MM.1S (cell line): Measurements from ENCODE around the gene MSRB3.

ENCODE experiments used
- DNase-seq: peaks from one replicate; pipeline ENCODE4 v3.0.0-alpha.2; 2015
- H2AFZ ChIP-seq: fragments of 300-600 bp; sonication (generic); 2 replicates; pipeline ENCODE4 v1.6.0; 2016; ENCODE audit warnings: antibody characterized with exemption, low read length
- H3F3A ChIP-seq: fragments of 300-600 bp; sonication (generic); 2 replicates; pipeline ENCODE4 v1.6.1; 2016; ENCODE audit warnings: mild to moderate bottlenecking, antibody characterized with exemption, low read length, moderate library complexity, mixed read lengths; ENCODE audit not compliant: insufficient read depth
- H3K27ac ChIP-seq: fragments of 300-600 bp; sonication (generic); 2 replicates; pipeline ENCODE4 v1.5.1; 2016; ENCODE audit warnings: mild to moderate bottlenecking, low read length
- H3K27me3 ChIP-seq: fragments of 300-600 bp; sonication (generic); replicated peaks from 2 replicates; pipeline ENCODE4 v1.6.0; 2016; ENCODE audit warnings: low read length; ENCODE audit not compliant: insufficient read depth
- H3K36me3 ChIP-seq: fragments of 300-600 bp; sonication (generic); replicated peaks from 2 replicates; pipeline ENCODE4 v1.6.1; 2016; ENCODE audit warnings: mild to moderate bottlenecking, low read length, mixed read lengths; ENCODE audit not compliant: insufficient read depth
- H3K4me1 ChIP-seq: fragments of 300-600 bp; sonication (generic); 2 replicates; pipeline ENCODE4 v1.6.1; 2016; ENCODE audit warnings: low read length, mixed read lengths
- H3K4me2 ChIP-seq: fragments of 300-600 bp; sonication (generic); 2 replicates; pipeline ENCODE4 v1.6.0; 2016; ENCODE audit warnings: low read depth, low read length
- H3K4me3 ChIP-seq: fragments of 300-600 bp; sonication (generic); 2 replicates; pipeline ENCODE4 v1.5.1; 2016; ENCODE audit warnings: low read length, mixed read lengths
- H3K79me2 ChIP-seq: fragments of 300-600 bp; sonication (generic); 2 replicates; pipeline ENCODE4 v1.6.1; 2016; ENCODE audit warnings: mixed run types, low read length, mixed read lengths
- H3K9ac ChIP-seq: fragments of 300-600 bp; sonication (generic); 2 replicates; pipeline ENCODE4 v1.6.1; 2016; ENCODE audit warnings: low read length, mixed read lengths
- H3K9me2 ChIP-seq: fragments of 300-600 bp; sonication (generic); replicated peaks from 2 replicates; pipeline ENCODE4 v1.6.1; 2016; ENCODE audit warnings: mild to moderate bottlenecking, low read length, mixed read lengths; ENCODE audit not compliant: insufficient read depth
- H3K9me3 ChIP-seq: fragments of 300-600 bp; sonication (generic); replicated peaks from 2 replicates; pipeline ENCODE4 v1.6.1; 2016; ENCODE audit warnings: mild to moderate bottlenecking, low read length, mixed read lengths; ENCODE audit not compliant: insufficient read depth
- H4K20me1 ChIP-seq: fragments of 300-600 bp; sonication (generic); 2 replicates; pipeline ENCODE4 v1.6.1; 2016; ENCODE audit warnings: mild to moderate bottlenecking, low read length, moderate library complexity, mixed read lengths; ENCODE audit not compliant: insufficient read depth
- CTCF ChIP-seq: fragments of 300-600 bp; sonication (generic); IDR thresholded peaks from 2 replicates; pipeline ENCODE4 v1.5.1; 2016; ENCODE audit warnings: antibody characterized with exemption, low read length, mixed read lengths
- EZH2 ChIP-seq: fragments of 300-600 bp; sonication (generic); optimal IDR thresholded peaks from 2 replicates; pipeline ENCODE3; 2017; ENCODE audit warnings: low read depth, mild to moderate bottlenecking, antibody characterized with exemption, low read length, mixed read lengths
- EZH2phosphoT487 ChIP-seq: fragments of 300-600 bp; sonication (generic); IDR thresholded peaks from 2 replicates; pipeline ENCODE4 v1.6.1; 2018; ENCODE audit warnings: antibody characterized with exemption, low read length

The MSRB3 gene

GRCh38 chr12:65331456-65331855 lies 53.0 kb downstream of the MSRB3 start:
- H3K9ac ChIP-seq: no peak overlapping the region
- H3K79me2 ChIP-seq: no peaks in the 10 kb centered on the region
- H3K4me1 ChIP-seq: no peaks in the 10 kb centered on the region
- no peak for TF ChIP-seq EZH2
- no peak for TF ChIP-seq CTCF
- TF ChIP-seq EZH2phosphoT487: no peak
- no peak for DNase-seq
- H4K20me1 ChIP-seq: no peaks in the 10 kb centered on the region
- H3F3A ChIP-seq: no peaks in the 10 kb centered on the region
- no peaks in the 10 kb centered on the region for H3K9me3 ChIP-seq
- H2AFZ ChIP-seq: no peak overlapping the region
- no peak overlapping the region for H3K4me3 ChIP-seq
- no peak overlapping the region for H3K4me2 ChIP-seq
- no peak overlapping the region for H3K27ac ChIP-seq
- H3K27me3 ChIP-seq: no peaks in the 10 kb centered on the region
- no peaks in the 10 kb centered on the region for H3K9me2 ChIP-seq
- H3K36me3 ChIP-seq: no peaks in the 10 kb centered on the region

DNA sequence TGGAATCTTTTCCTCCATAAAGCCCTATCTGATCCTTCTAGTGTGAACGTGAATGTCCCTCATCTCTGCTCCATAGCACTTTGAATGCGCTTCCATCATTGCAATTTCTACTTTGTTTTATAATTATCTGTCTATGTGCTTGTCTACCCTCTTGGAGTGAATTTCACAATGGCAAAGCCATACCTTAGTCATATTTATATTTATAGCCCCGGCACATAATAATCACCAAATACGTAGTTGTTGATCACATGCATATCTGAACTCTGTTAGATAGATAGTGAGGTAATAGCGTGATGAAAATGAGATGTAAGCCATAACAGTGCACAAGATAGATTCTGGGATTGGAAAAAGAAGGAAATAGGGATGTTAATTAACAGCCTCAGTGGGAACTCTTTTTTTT lies 55.2 kb downstream of the MSRB3 start:
- Histone ChIP-seq H3K36me3 (no peaks in the 10 kb centered on the region), H2AFZ (no peak overlapping the region), H3K9me3 (no peaks in the 10 kb centered on the region), H3K9me2 (no peaks in the 10 kb centered on the region), H3K27ac (no peak overlapping the region), H3K9ac (no peak overlapping the region), H3K4me2 (no peak overlapping the region), H4K20me1 (no peaks in the 10 kb centered on the region), H3K79me2 (no peaks in the 10 kb centered on the region), H3K27me3 (no peaks in the 10 kb centered on the region), H3K4me1 (no peaks in the 10 kb centered on the region), H3K4me3 (no peak overlapping the region), H3F3A (no peaks in the 10 kb centered on the region)
- TF ChIP-seq EZH2 (no peak), CTCF (no peak), EZH2phosphoT487 (no peak)
- no peak for DNase-seq

DNA sequence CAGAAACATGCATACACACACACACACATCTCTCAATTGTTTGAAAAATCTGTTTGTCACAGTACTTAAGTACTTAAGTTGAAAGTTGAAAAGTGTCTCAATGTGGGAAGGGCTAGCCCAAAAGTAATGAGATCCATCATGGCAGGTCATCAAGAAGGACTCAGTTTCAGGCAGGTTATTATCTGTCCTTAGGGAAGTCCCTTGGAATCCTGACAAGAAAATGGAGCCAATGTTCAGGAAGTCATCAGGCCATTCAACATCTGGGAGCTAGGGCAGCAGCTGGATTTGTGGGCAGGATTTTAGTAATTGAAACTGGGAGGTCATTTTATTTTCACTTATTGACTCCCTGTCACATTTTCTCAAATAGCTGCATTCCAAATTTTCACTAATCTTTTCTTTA lies 56.0 kb downstream of the MSRB3 start:
- no peak overlapping the region for H3K9ac ChIP-seq
- no peaks in the 10 kb centered on the region for H3K9me2 ChIP-seq
- H2AFZ ChIP-seq: no peak overlapping the region
- H3K27ac ChIP-seq: no peak overlapping the region
- no peak overlapping the region for H3K4me2 ChIP-seq
- H3F3A ChIP-seq: no peaks in the 10 kb centered on the region
- no peak for DNase-seq
- no peaks in the 10 kb centered on the region for H3K9me3 ChIP-seq
- no peak overlapping the region for H3K4me3 ChIP-seq
- no peaks in the 10 kb centered on the region for H3K79me2 ChIP-seq
- H3K36me3 ChIP-seq: no peaks in the 10 kb centered on the region
- no peaks in the 10 kb centered on the region for H4K20me1 ChIP-seq
- no peaks in the 10 kb centered on the region for H3K27me3 ChIP-seq
- TF ChIP-seq EZH2 (no peak), EZH2phosphoT487 (no peak), CTCF (no peak)
- no peaks in the 10 kb centered on the region for H3K4me1 ChIP-seq
